BJ (cell line): Measurements from ENCODE around the gene FSTL3. TPM values are rescaled to one million over a fixed set of nuclear protein-coding genes. Genes with fewer than 3 reads are reported as not detected.

Experiments
- CTCF ChIA-PET: fragments of 350-600 bp; formaldehyde crosslinking; extraction: SDS; loops from one replicate; lab custom pipeline; 2021; ENCODE audit warnings: antibody characterized with exemption, inconsistent platforms; lab: Yijun Ruan, JAX
- POLR2A ChIA-PET: fragments of 300-600 bp; sonication (Branson Sonifier 250); formaldehyde crosslinking; extraction: SDS; loops from one replicate; lab custom pipeline; 2021; ENCODE audit warnings: antibody characterized with exemption; lab: Charles Lee
- DNase-seq: peaks from one replicate; pipeline ENCODE4 v3.0.0-alpha.2; 2011; ENCODE audit warnings: low read depth
- H3K27me3 ChIP-seq: 2 replicates; pipeline ENCODE4 v1.6.0; 2011; ENCODE audit warnings: low read length; ENCODE audit not compliant: control insufficient read depth, insufficient read depth
- H3K36me3 ChIP-seq: 2 replicates; pipeline ENCODE4 v1.5.1; 2011; ENCODE audit warnings: low read length; ENCODE audit not compliant: control insufficient read depth, insufficient read depth
- H3K4me3 ChIP-seq: 2 replicates; pipeline ENCODE4 v1.5.1; 2011; ENCODE audit warnings: low read depth, mild to moderate bottlenecking, control low read depth, low read length
- CTCF ChIP-seq: IDR thresholded peaks from 2 replicates; pipeline ENCODE4 v1.5.1; 2011; ENCODE audit warnings: low read depth, mild to moderate bottlenecking, control low read depth, inconsistent platforms, low read length, moderate library complexity; ENCODE audit not compliant: insufficient read depth
- polyA plus RNA-seq: library from polyadenylated mRNA; depleted of rRNA; stranded (reverse); fragments of >200 nt; gene quantifications from 2 replicates; pipeline ENCODE4 v1.2.3, GENCODE V29; 2011

Gene FSTL3
- polyA plus RNA-seq, 1 experiment, result 83.2 TPM

- Histone ChIP-seq H3K4me3 (no peak overlapping the region), H3K27me3 (no peaks in the 10 kb centered on the region), H3K36me3 (peaks cover 36% of the 10 kb centered on the region)
- ChIA-PET POLR2A (no interaction called here), CTCF (no interaction called here)
- no peak for DNase-seq
- no peak for TF ChIP-seq CTCF
Observed at GRCh38 chr19:648904-649801, 27.0 kb upstream of the FSTL3 start.

GRCh38 chr19:650121-650520 is 26.1 kb upstream of the FSTL3 start:
- no peak for TF ChIP-seq CTCF
- H3K36me3 ChIP-seq, result peaks cover 34% of the 10 kb centered on the region
- no peak for DNase-seq
- CTCF ChIA-PET, result no interaction called here
- POLR2A ChIA-PET, result no interaction called here
- H3K4me3 ChIP-seq, result no peak overlapping the region
- H3K27me3 ChIP-seq, result no peaks in the 10 kb centered on the region

GRCh38 chr19:651114-651818 is 24.9 kb upstream of the FSTL3 start:
- Histone ChIP-seq H3K4me3 (no peak overlapping the region), H3K36me3 (peaks cover 31% of the 10 kb centered on the region), H3K27me3 (no peaks in the 10 kb centered on the region)
- DNase-seq, result no peak
- no peak for TF ChIP-seq CTCF
- CTCF ChIA-PET, result interaction anchor here (1.1 kb wide), 1 partner anchor 16 kb away, joined by 3 read pairs; no protein-coding TSS in a partner anchor
- POLR2A ChIA-PET, result no interaction called here

- no peaks in the 10 kb centered on the region for H3K27me3 ChIP-seq
- peaks cover 28% of the 10 kb centered on the region for H3K36me3 ChIP-seq
- DNase-seq, result no peak
- POLR2A ChIA-PET, result no interaction called here
- H3K4me3 ChIP-seq, result no peak overlapping the region
- no peak for TF ChIP-seq CTCF
- CTCF ChIA-PET, result interaction anchor here (1.1 kb wide), 1 partner anchor 17 kb away, joined by 3 read pairs; no protein-coding TSS in a partner anchor
Observed at GRCh38 chr19:651991-652390, 24.2 kb upstream of the FSTL3 start.
